Measurements from ENCODE around the gene DUOX1. TPM values are rescaled to one million over a fixed set of nuclear protein-coding genes. Genes with fewer than 3 reads are reported as not detected.
A peak's percentile ranks its signal among the peaks of the same experiment; 100 is the strongest.

DUOX1 gene
- polyA plus RNA-seq, 1 donor, result 2.6 TPM

DNA sequence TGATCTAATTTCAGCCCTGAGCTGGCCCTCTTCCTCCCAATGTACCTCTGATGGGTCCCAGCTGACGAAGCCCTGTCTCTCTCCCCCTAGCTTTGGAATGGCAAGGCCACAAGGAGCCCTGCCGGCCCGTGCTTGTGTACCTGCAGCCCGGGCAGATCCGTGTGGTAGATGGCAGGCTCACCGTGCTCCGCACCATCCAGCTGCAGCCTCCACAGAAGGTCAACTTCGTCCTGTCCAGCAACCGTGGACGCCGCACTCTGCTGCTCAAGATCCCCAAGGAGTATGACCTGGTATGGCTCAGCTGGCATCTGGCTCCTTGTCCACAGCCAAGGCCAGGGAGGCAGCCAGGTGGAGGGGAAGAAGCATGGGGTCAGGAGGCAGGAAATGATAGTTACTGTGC is 14.2 kb downstream of the DUOX1 start:
- H3K36me3 ChIP-seq (ENCODE audit: control insufficient read depth, insufficient read depth, low read length), result no peaks in the 10 kb centered on the region
- no peak overlapping the region for H3K27ac ChIP-seq (ENCODE audit: low read length)
- no CpG with 5 or more reads among the region's 11 CpGs for WGBS (ENCODE audit: insufficient coverage, low lambda C conversion rate)

DNA sequence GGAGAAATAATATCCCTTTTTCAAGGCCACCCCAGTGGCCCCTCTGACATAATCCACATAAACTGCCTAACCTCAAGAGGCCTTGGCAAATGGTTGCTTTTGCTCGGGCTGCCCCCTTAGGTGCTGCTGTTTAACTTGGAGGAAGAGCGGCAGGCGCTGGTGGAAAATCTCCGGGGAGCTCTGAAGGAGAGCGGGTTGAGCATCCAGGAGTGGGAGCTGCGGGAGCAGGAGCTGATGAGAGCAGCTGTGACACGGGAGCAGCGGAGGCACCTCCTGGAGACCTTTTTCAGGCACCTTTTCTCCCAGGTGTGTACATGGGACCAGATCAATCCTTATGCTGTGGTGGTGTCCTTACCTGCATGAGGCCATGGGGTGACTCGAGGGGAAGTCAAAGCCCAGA is 15.0 kb downstream of the DUOX1 start:
- WGBS (ENCODE audit: insufficient coverage, low lambda C conversion rate), result no CpG with 5 or more reads among the region's 9 CpGs
- Histone ChIP-seq H3K4me1 (ENCODE audit: control insufficient read depth, insufficient read depth, low read length) (no peaks in the 10 kb centered on the region), H3K36me3 (ENCODE audit: control insufficient read depth, insufficient read depth, low read length) (no peaks in the 10 kb centered on the region), H3K4me3 (ENCODE audit: low read length) (no peak overlapping the region), H3K27me3 (ENCODE audit: control insufficient read depth, insufficient read depth, low read length) (no peaks in the 10 kb centered on the region), H3K27ac (ENCODE audit: low read length) (no peak overlapping the region), H3K9me3 (ENCODE audit: control insufficient read depth, low read depth, low read length) (no peaks in the 10 kb centered on the region)
- no peak for DNase-seq

More for the DNA sequence above, 14.2 kb downstream of the DUOX1 start:
- H3K9me3 ChIP-seq (ENCODE audit: control insufficient read depth, low read depth, low read length), result no peaks in the 10 kb centered on the region
- no peaks in the 10 kb centered on the region for H3K27me3 ChIP-seq (ENCODE audit: control insufficient read depth, insufficient read depth, low read length)
- H3K4me3 ChIP-seq (ENCODE audit: low read length), result no peak overlapping the region
- H3K4me1 ChIP-seq (ENCODE audit: control insufficient read depth, insufficient read depth, low read length), result no peaks in the 10 kb centered on the region
- no peak for DNase-seq

- no peak overlapping the region for H3K4me3 ChIP-seq (ENCODE audit: low read length)
- peaks cover under 1% of the 10 kb centered on the region for H3K36me3 ChIP-seq (ENCODE audit: control insufficient read depth, insufficient read depth, low read length)
- H3K27ac ChIP-seq (ENCODE audit: low read length), result no peak overlapping the region
- H3K9me3 ChIP-seq (ENCODE audit: control insufficient read depth, low read depth, low read length), result no peaks in the 10 kb centered on the region
- H3K4me1 ChIP-seq (ENCODE audit: control insufficient read depth, insufficient read depth, low read length), result no peaks in the 10 kb centered on the region
- WGBS (ENCODE audit: insufficient coverage, low lambda C conversion rate), result no CpG with 5 or more reads among the region's 4 CpGs
- DNase-seq, result peak; percentile 45 to 65
- no peaks in the 10 kb centered on the region for H3K27me3 ChIP-seq (ENCODE audit: control insufficient read depth, insufficient read depth, low read length)
Measured at GRCh38 chr15:45146405-45146804, 16.6 kb downstream of the DUOX1 start.

DNA sequence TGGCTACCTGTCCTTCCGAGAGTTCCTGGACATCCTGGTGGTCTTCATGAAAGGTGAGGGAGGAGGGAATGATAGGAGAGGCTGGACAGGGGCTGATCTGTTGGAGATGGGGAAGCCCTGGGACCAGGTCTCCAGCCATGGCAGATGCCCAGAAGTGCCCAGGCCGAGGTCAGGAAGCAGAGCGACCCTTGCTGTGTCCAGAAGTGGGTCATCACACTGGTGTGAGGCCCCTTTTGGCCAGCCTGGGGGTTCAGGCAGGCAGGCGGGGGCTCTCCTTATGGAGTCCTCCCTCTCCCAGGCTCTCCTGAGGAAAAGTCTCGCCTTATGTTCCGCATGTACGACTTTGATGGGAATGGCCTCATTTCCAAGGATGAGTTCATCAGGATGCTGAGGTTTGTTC is 17.8 kb downstream of the DUOX1 start:
- DNase-seq, result no peak
- WGBS (ENCODE audit: insufficient coverage, low lambda C conversion rate), result no CpG with 5 or more reads among the region's 7 CpGs
- H3K4me1 ChIP-seq (ENCODE audit: control insufficient read depth, insufficient read depth, low read length), result no peaks in the 10 kb centered on the region
- H3K9me3 ChIP-seq (ENCODE audit: control insufficient read depth, low read depth, low read length), result no peaks in the 10 kb centered on the region
- H3K27me3 ChIP-seq (ENCODE audit: control insufficient read depth, insufficient read depth, low read length), result no peaks in the 10 kb centered on the region
- H3K36me3 ChIP-seq (ENCODE audit: control insufficient read depth, insufficient read depth, low read length), result peaks cover 8% of the 10 kb centered on the region
- H3K4me3 ChIP-seq (ENCODE audit: low read length), result no peak overlapping the region
- no peak overlapping the region for H3K27ac ChIP-seq (ENCODE audit: low read length)

GRCh38 chr15:45148076-45149059 is 18.6 kb downstream of the DUOX1 start:
- 100% methylated on average over 4 of the region's 12 CpGs for WGBS (ENCODE audit: insufficient coverage, low lambda C conversion rate)
- no peak overlapping the region for H3K27ac ChIP-seq (ENCODE audit: low read length)
- H3K4me1 ChIP-seq (ENCODE audit: control insufficient read depth, insufficient read depth, low read length), result no peaks in the 10 kb centered on the region
- H3K27me3 ChIP-seq (ENCODE audit: control insufficient read depth, insufficient read depth, low read length), result no peaks in the 10 kb centered on the region
- no peaks in the 10 kb centered on the region for H3K9me3 ChIP-seq (ENCODE audit: control insufficient read depth, low read depth, low read length)
- no peak for DNase-seq
- peaks cover 8% of the 10 kb centered on the region for H3K36me3 ChIP-seq (ENCODE audit: control insufficient read depth, insufficient read depth, low read length)
- no peak overlapping the region for H3K4me3 ChIP-seq (ENCODE audit: low read length)

DNA sequence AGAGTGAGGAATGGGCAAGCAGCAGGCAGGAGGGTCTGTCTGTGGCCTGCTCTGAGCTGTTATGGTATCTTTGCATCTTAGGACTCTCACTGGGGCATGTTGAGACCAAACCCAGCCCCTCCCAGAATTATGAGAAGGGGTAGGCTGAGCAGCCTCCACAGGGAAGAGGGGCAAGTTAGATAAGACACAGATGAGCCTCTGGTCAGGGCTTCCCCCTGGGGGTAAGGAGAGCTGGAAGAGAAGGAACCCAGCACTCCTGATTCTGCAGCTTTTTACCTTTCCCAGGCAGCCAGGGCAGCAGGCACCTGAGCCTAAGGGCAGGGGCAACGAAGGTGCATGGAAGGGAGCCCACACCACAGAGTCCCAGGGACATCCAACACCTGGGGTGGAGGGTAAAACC is 19.3 kb downstream of the DUOX1 start:
- no peaks in the 10 kb centered on the region for H3K4me1 ChIP-seq (ENCODE audit: control insufficient read depth, insufficient read depth, low read length)
- no peaks in the 10 kb centered on the region for H3K9me3 ChIP-seq (ENCODE audit: control insufficient read depth, low read depth, low read length)
- no CpG with 5 or more reads among the region's 1 CpG for WGBS (ENCODE audit: insufficient coverage, low lambda C conversion rate)
- H3K27me3 ChIP-seq (ENCODE audit: control insufficient read depth, insufficient read depth, low read length), result no peaks in the 10 kb centered on the region
- H3K4me3 ChIP-seq (ENCODE audit: low read length), result no peak overlapping the region
- no peak for DNase-seq
- no peak overlapping the region for H3K27ac ChIP-seq (ENCODE audit: low read length)
- H3K36me3 ChIP-seq (ENCODE audit: control insufficient read depth, insufficient read depth, low read length), result peaks cover 8% of the 10 kb centered on the region

DNA sequence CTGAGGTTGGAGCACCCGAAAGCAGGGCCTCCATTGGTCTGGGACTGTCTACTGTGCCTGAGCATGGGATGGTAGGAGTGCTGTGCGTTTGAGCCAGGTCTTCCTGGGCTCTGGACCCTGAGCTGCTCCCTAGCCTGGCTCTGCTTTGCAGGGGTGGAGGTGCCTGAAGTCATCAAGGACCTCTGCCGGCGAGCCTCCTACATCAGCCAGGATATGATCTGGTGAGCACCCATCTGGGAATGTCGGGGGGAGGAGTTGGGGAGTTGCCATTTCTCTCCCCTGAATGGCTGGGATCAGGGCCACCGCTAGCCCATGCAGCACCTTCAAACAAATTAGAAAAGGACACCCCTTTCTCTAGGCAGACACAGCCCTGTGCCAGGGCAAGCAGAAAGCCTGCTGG is 20.7 kb downstream of the DUOX1 start:
- H3K9me3 ChIP-seq (ENCODE audit: control insufficient read depth, low read depth, low read length), result no peaks in the 10 kb centered on the region
- no peak for DNase-seq
- H3K27me3 ChIP-seq (ENCODE audit: control insufficient read depth, insufficient read depth, low read length), result no peaks in the 10 kb centered on the region
- no peak overlapping the region for H3K27ac ChIP-seq (ENCODE audit: low read length)
- H3K36me3 ChIP-seq (ENCODE audit: control insufficient read depth, insufficient read depth, low read length), result peaks cover 8% of the 10 kb centered on the region
- no CpG with 5 or more reads among the region's 6 CpGs for WGBS (ENCODE audit: insufficient coverage, low lambda C conversion rate)
- H3K4me3 ChIP-seq (ENCODE audit: low read length), result no peak overlapping the region
- no peaks in the 10 kb centered on the region for H3K4me1 ChIP-seq (ENCODE audit: control insufficient read depth, insufficient read depth, low read length)

- no peak overlapping the region for H3K4me3 ChIP-seq (ENCODE audit: low read length)
- no CpG with 5 or more reads among the region's 6 CpGs for WGBS (ENCODE audit: insufficient coverage, low lambda C conversion rate)
Measured at GRCh38 chr15:45150997-45151396, 21.2 kb downstream of the DUOX1 start.

DNA sequence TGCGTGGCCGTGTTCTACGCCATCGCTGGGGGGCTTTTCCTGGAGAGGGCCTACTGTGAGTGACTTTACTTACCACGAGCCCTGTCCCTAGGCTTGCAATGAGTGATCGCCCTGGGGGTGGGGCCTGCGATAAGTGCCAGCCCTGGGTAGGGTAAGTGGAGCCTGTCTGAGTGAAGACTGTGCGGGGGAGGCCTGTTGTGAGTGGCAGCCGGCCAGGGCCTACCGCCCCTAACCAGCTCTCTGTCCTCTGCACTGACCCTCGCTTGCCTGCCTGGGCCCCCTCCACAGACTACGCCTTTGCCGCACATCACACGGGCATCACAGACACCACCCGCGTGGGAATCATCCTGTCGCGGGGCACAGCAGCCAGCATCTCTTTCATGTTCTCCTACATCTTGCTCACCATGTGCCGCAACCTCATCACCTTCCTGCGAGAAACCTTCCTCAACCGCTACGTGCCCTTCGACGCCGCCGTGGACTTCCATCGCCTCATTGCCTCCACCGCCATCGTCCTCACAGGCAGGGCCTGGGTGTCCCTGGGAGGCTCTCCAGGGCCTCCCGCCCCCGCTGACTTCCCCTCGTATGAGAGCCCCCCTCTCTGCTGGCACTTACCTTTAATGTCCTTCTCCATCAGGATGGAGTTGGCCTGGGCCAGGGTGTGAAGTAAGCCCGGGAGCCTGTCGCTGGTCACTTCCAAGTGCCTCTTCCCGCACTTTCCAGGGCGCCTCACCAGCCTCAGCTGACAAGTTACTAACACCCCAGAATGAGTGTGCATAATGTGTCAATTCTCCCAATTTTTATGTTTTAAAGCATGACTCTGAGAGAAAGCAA is 22.4 kb downstream of the DUOX1 start:
- no peak overlapping the region for H3K4me3 ChIP-seq (ENCODE audit: low read length)
- H3K27ac ChIP-seq (ENCODE audit: low read length), result no peak overlapping the region
- no peaks in the 10 kb centered on the region for H3K9me3 ChIP-seq (ENCODE audit: control insufficient read depth, low read depth, low read length)
- no peak for DNase-seq
- WGBS (ENCODE audit: insufficient coverage, low lambda C conversion rate), result no CpG with 5 or more reads among the region's 36 CpGs
- H3K4me1 ChIP-seq (ENCODE audit: control insufficient read depth, insufficient read depth, low read length), result no peaks in the 10 kb centered on the region
- no peaks in the 10 kb centered on the region for H3K27me3 ChIP-seq (ENCODE audit: control insufficient read depth, insufficient read depth, low read length)
- peaks cover 8% of the 10 kb centered on the region for H3K36me3 ChIP-seq (ENCODE audit: control insufficient read depth, insufficient read depth, low read length)

More at GRCh38 chr15:45150997-45151396, 21.2 kb downstream of the DUOX1 start:
- Histone ChIP-seq H3K9me3 (ENCODE audit: control insufficient read depth, low read depth, low read length) (no peaks in the 10 kb centered on the region), H3K36me3 (ENCODE audit: control insufficient read depth, insufficient read depth, low read length) (peaks cover 8% of the 10 kb centered on the region), H3K27me3 (ENCODE audit: control insufficient read depth, insufficient read depth, low read length) (no peaks in the 10 kb centered on the region), H3K4me1 (ENCODE audit: control insufficient read depth, insufficient read depth, low read length) (no peaks in the 10 kb centered on the region), H3K27ac (ENCODE audit: low read length) (no peak overlapping the region)
- no peak for DNase-seq

DNA sequence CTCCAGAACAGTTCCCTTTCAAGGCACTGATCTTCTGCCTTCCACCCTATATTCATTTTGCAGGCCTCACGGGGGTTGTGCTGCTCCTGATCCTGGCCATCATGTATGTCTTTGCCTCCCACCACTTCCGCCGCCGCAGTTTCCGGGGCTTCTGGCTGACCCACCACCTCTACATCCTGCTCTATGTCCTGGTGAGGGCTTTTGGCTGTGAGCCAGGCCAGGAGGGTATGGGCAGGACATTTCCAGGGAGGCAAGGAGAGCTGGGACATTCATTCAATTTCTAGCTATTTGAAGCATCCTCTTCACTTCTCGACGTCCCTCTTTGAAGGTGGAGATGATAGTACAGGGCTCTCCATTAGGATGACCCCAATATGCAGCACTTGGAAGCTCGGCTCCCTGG is 25.9 kb downstream of the DUOX1 start:
- DNase-seq, result no peak
- WGBS (ENCODE audit: insufficient coverage, low lambda C conversion rate), result no CpG with 5 or more reads among the region's 8 CpGs
- H3K27ac ChIP-seq (ENCODE audit: low read length), result no peak overlapping the region

More for the DNA sequence above, 25.9 kb downstream of the DUOX1 start:
- H3K36me3 ChIP-seq (ENCODE audit: control insufficient read depth, insufficient read depth, low read length), result peaks cover 8% of the 10 kb centered on the region
- H3K9me3 ChIP-seq (ENCODE audit: control insufficient read depth, low read depth, low read length), result no peaks in the 10 kb centered on the region
- no peaks in the 10 kb centered on the region for H3K27me3 ChIP-seq (ENCODE audit: control insufficient read depth, insufficient read depth, low read length)
- no peaks in the 10 kb centered on the region for H3K4me1 ChIP-seq (ENCODE audit: control insufficient read depth, insufficient read depth, low read length)
- H3K4me3 ChIP-seq (ENCODE audit: low read length), result no peak overlapping the region
